Measurements from ENCODE around the gene CLIC1. TPM values are rescaled to one million over a fixed set of nuclear protein-coding genes. Genes with fewer than 3 reads are reported as not detected.

The CLIC1 gene
- total and polyA plus RNA-seq, 10 of the 15 experiments (the other 5 are each of a cell fraction or from before 2014, with no cell fraction given), result 446 to 1,266 (median 636) TPM

- Histone ChIP-seq H3K27me3 (replicated peaks in 1 of 2; ENCODE audit: control insufficient read depth in 2 of 2, insufficient read depth in 2 of 2, low read length in 1 of 2) (no peaks in the 10 kb centered on the region), H3K4me2 (ENCODE audit: control insufficient read depth, insufficient read depth) (no peak within 1 kb of the TSS), H3K4me1 (ENCODE audit: control insufficient read depth, insufficient read depth, low read length) (no peaks in the 10 kb centered on the region), H3K27ac (ENCODE audit: control insufficient read depth, insufficient read depth) (no peak within 1 kb of the TSS), H3K9me3 (replicated peaks; ENCODE audit: control insufficient read depth, insufficient read depth, low read length) (no peaks in the 10 kb centered on the region), H3K36me3 (ENCODE audit: control insufficient read depth in 2 of 2, insufficient read depth in 2 of 2, low read length in 1 of 2) (no peaks in the 10 kb centered on the region; a peak in 2 of 4 replicates), H4K20me1 (ENCODE audit: control insufficient read depth, insufficient read depth) (no peaks in the 10 kb centered on the region), H3K9ac (ENCODE audit: control insufficient read depth, insufficient read depth, low read length) (no peak within 1 kb of the TSS), H3K4me3 (no peak within 1 kb of the TSS), H3K79me2 (ENCODE audit: control insufficient read depth, insufficient read depth, low read length) (no peaks in the 10 kb centered on the region), H2AFZ (ENCODE audit: control insufficient read depth, low read depth, low read length) (no peak within 1 kb of the TSS)
- FAIRE-seq (no peak), ATAC-seq (no peak), DNase-seq (ENCODE audit: low read depth, low spot score) (no peak)
- intact Hi-C loops (cut with micrococcal nuclease; ENCODE audit: unreplicated experiment), result no loop called here
- WGBS (ENCODE audit: insufficient coverage, insufficient replicate concordance, low lambda C conversion rate, missing lambda C conversion rate), result 61% methylated on average over 4 of the region's 4 CpGs
- ChIA-PET SMC1A (ENCODE audit: uncharacterized antibody, unreplicated experiment) (no interaction called here), CTCF (no interaction called here), RAD21 (ENCODE audit: unreplicated experiment) (no interaction called here), POLR2A (no interaction called here)
- BruUV-seq (replicated peaks), result no TSS peak
- in situ Hi-C loops (cut with MboI), result no loop called here
- no peak for TF ChIP-seq BCL11A (IDR thresholded peaks at IDR 0.05; ENCODE audit: low read depth, low read length)
- no peak for TF ChIP-seq JUND (IDR thresholded peaks at IDR 0.05; ENCODE audit: low read depth, low read length)
- no peak for TF ChIP-seq BCLAF1 (IDR thresholded peaks at IDR 0.05)
- no peak for TF ChIP-seq PBX3 (IDR thresholded peaks at IDR 0.05; ENCODE audit: insufficient replicate concordance, low read depth, low read length)
- TF ChIP-seq MAX (IDR thresholded peaks at IDR 0.05; ENCODE audit: low read depth, low read length), result no peak
- TF ChIP-seq SMARCA5 (IDR thresholded peaks at IDR 0.05), result no peak
These were observed 26.0 kb upstream of the CLIC1 start, which contains the start of gene SAPCD1 for GRCh38 chr6:31762356-31762755. Gene SAPCD1 (plus strand): TSS chr6:31762656. CDS start chr6:31763055, 399 bp downstream.

Measured in GM12878 (cell line).